Kidney epithelial cell (primary cell): Measurements from ENCODE around the gene TLK2. TPM values are rescaled to one million over a fixed set of nuclear protein-coding genes. Genes with fewer than 3 reads are reported as not detected.

ENCODE experiments used
- DNase-seq: peaks from one replicate; pipeline ENCODE4 v3.0.0-alpha.2; 2010; ENCODE audit warnings: low read depth
- H3K27me3 ChIP-seq: 2 replicates; pipeline ENCODE4 v1.6.0; 2011; ENCODE audit warnings: low read length; ENCODE audit not compliant: control insufficient read depth, insufficient read depth
- H3K36me3 ChIP-seq: 2 replicates; pipeline ENCODE4 v1.5.1; 2011; ENCODE audit warnings: low read length; ENCODE audit not compliant: control insufficient read depth, insufficient read depth
- H3K4me3 ChIP-seq: 2 replicates; pipeline ENCODE4 v1.5.1; 2011; ENCODE audit warnings: low read depth, mild to moderate bottlenecking, control low read depth, low read length
- total RNA-seq: library from RNA; depleted of rRNA; stranded (reverse); fragments of >200 nt; gene quantifications from 2 replicates; pipeline ENCODE4 v1.2.3, GENCODE V29; 2015
- TF ChIP-seq, protein P1 (sequence below): IDR thresholded peaks from 2 replicates; pipeline ENCODE4 v1.5.1; 2011; ENCODE audit warnings: mild to moderate bottlenecking, moderate library complexity, low read length, control low read depth, inconsistent platforms; ENCODE audit not compliant: insufficient read depth, poor library complexity, severe bottlenecking

TLK2 gene
- total RNA-seq, 1 donor from 2014 or later = 32.9 TPM

DNA sequence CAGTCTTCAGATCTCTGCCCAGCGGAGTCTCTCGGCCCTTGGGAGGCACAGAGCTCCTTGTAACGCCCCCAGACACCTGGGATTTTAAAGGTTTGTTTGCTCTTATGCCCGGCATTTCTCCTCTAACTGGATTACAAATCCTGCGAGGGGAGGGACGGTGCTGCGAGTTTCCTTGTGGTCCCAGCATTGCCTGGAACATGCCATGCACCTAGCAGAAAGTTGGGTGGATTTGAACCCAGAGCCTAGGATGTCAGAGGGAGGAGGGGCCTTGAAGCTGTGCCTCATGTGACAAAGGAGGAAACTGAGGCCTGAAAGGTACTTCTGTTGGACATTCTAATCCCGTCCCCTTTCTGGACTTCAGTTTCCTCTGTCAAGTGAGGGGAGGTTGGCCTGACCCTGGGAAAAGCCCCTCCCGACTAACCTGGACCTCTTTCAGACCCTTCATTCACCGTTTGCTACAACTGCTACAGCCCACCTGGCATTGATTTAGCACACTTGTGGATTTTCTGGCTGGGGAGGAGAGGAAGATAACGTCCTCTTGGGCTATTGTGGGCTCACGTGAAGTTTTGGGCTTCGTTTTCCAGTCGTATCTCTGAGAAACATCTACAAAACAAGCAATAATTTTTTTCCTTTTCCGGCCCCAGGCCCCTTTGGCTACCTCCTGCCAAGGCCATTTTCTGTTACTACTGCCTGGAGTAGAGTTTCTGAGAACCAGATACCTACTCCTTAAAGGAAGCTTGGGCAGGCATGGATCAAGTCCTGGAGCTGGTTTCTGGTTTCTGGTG is 179.7 kb downstream of the TLK2 start:
- TF ChIP-seq, protein P1, sequence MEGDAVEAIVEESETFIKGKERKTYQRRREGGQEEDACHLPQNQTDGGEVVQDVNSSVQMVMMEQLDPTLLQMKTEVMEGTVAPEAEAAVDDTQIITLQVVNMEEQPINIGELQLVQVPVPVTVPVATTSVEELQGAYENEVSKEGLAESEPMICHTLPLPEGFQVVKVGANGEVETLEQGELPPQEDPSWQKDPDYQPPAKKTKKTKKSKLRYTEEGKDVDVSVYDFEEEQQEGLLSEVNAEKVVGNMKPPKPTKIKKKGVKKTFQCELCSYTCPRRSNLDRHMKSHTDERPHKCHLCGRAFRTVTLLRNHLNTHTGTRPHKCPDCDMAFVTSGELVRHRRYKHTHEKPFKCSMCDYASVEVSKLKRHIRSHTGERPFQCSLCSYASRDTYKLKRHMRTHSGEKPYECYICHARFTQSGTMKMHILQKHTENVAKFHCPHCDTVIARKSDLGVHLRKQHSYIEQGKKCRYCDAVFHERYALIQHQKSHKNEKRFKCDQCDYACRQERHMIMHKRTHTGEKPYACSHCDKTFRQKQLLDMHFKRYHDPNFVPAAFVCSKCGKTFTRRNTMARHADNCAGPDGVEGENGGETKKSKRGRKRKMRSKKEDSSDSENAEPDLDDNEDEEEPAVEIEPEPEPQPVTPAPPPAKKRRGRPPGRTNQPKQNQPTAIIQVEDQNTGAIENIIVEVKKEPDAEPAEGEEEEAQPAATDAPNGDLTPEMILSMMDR = no peak
- DNase-seq = no peak
- Histone ChIP-seq H3K27me3 (no peaks in the 10 kb centered on the region), H3K4me3 (no peak overlapping the region), H3K36me3 (peaks cover 1% of the 10 kb centered on the region)

DNA sequence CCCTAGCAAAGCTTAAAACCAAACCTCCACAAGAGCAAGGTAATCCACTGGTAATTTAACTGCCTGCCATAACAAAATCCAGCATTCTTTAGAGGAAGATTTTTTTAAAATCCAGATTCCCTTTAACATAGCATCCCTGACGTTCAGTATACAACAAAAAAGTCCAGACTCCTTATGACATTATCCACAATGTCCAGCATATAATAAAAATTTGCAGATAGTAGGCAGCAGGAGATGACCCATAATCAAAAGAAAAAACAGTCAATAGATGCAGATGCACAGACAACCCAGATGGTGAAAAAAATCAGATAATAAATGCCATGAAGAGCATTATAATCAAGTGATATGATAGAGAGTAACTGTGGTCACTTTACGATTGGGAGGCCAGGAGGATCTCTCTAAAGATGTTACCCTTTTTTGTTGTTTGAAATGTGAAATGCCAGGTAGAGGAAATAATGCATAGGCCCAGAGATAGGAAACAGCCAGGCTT is 182.0 kb downstream of the TLK2 start:
- Histone ChIP-seq H3K4me3 (no peak overlapping the region), H3K36me3 (no peaks in the 10 kb centered on the region), H3K27me3 (no peaks in the 10 kb centered on the region)
- DNase-seq = no peak
- TF ChIP-seq, protein P1 = no peak

DNA sequence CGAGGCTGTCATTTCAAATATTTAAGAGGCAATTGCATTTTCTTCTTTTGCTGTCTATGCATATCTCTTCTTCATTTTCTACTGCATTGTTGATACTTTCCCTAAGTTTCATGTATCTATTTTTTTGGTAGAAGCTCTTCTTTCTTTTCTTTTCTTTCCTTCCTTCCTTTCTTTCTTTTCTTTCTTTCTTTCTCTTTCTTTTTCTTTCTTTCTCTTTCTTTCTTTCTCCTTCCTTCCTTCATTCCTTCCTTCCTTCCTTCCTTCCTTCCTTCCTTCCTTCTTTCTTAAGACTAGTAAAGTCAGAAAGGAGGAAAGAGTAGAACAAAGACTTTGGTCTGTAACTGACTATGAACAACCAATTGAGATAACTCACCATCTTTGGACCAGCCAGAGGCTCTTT is 182.7 kb downstream of the TLK2 start:
- no peaks in the 10 kb centered on the region for H3K27me3 ChIP-seq
- DNase-seq = no peak
- no peaks in the 10 kb centered on the region for H3K36me3 ChIP-seq
- TF ChIP-seq, protein P1 = no peak
- no peak overlapping the region for H3K4me3 ChIP-seq

DNA sequence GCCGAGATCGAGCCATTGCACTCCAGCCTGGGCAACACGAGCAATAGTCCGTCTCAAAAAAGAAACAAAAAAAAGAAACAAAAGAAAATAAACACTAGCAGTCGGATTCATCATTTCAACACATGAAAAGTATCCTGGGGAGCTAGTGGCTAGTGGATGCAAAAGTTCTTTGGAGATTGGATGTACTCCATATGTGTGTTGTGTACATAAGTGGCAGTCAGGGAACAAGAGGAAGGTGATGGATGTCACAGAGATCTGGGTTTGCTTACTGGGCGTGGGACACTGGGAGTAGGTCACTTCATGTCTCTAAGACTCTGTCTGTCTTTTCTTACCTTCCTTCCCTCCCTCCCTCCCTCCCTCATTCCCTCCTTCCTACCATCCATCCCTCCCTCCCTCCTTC is 184.2 kb downstream of the TLK2 start:
- Histone ChIP-seq H3K27me3 (no peaks in the 10 kb centered on the region), H3K4me3 (no peak overlapping the region), H3K36me3 (no peaks in the 10 kb centered on the region)
- TF ChIP-seq, protein P1 = no peak
- DNase-seq = no peak

Other genes starting within 250 kb of the TLK2 start
- gene EFCAB3, start 98.3 kb upstream of the TLK2 start, total RNA-seq = not detected in 2 replicates
- gene METTL2A, start 54.9 kb upstream of the TLK2 start, total RNA-seq = 23.7 and 32.9 TPM in 2 replicates
- gene MRC2, start 148.8 kb downstream of the TLK2 start, total RNA-seq = 45.9 and 53.0 TPM in 2 replicates